ENCODE data around the gene DVL3.

GRCh38 chr3:184142199-184142598 lies 13.0 kb upstream of the DVL3 start:
- TF ChIP-seq, protein P1, sequence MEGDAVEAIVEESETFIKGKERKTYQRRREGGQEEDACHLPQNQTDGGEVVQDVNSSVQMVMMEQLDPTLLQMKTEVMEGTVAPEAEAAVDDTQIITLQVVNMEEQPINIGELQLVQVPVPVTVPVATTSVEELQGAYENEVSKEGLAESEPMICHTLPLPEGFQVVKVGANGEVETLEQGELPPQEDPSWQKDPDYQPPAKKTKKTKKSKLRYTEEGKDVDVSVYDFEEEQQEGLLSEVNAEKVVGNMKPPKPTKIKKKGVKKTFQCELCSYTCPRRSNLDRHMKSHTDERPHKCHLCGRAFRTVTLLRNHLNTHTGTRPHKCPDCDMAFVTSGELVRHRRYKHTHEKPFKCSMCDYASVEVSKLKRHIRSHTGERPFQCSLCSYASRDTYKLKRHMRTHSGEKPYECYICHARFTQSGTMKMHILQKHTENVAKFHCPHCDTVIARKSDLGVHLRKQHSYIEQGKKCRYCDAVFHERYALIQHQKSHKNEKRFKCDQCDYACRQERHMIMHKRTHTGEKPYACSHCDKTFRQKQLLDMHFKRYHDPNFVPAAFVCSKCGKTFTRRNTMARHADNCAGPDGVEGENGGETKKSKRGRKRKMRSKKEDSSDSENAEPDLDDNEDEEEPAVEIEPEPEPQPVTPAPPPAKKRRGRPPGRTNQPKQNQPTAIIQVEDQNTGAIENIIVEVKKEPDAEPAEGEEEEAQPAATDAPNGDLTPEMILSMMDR (IDR thresholded peaks at IDR 0.05), result no peak
- no peak for TF ChIP-seq POLR2A (IDR thresholded peaks at IDR 0.05)
